Keratinocyte (primary cell): Measurements from ENCODE around the gene MYH9. TPM values are rescaled to one million over a fixed set of nuclear protein-coding genes. Genes with fewer than 3 reads are reported as not detected.

Experiments used
- DNase-seq: peaks from one replicate; pipeline ENCODE4 v3.0.0-alpha.2; 2011; ENCODE audit warnings: low read depth, missing footprints, low spot score
- FAIRE-seq: peaks from 2 replicates; lab custom pipeline; 2011; peaks lifted over from hg19 to GRCh38; lab: Jason Lieb, UNC
- H2AFZ ChIP-seq: 2 replicates; pipeline ENCODE4 v1.6.0; 2012; ENCODE audit warnings: low read length, control low read depth, inconsistent platforms; ENCODE audit not compliant: control insufficient read depth
- H3K27ac ChIP-seq: 2 replicates; pipeline ENCODE4 v1.5.1; 2011; ENCODE audit warnings: low read length; ENCODE audit not compliant: control insufficient read depth, insufficient read depth
- H3K27me3 ChIP-seq: 3 replicates; pipeline ENCODE4 v1.6.0; 2011; ENCODE audit warnings: low read length; ENCODE audit not compliant: control insufficient read depth, insufficient read depth; ENCODE audit errors: extremely low read depth
- H3K36me3 ChIP-seq, 2 experiments: 2 replicates in 1 of 2; 3 replicates in 1 of 2; pipeline ENCODE4 v1.5.1; 2011; ENCODE audit warnings: low read length in 2 of 2, mild to moderate bottlenecking in 1 of 2; ENCODE audit not compliant: control insufficient read depth in 2 of 2, insufficient read depth in 2 of 2; ENCODE audit errors: extremely low read depth in 1 of 2
- H3K4me1 ChIP-seq: 3 replicates; pipeline ENCODE4 v1.5.1; 2011; ENCODE audit warnings: low read length; ENCODE audit not compliant: control insufficient read depth, insufficient read depth; ENCODE audit errors: extremely low read depth
- H3K4me2 ChIP-seq: 3 replicates; pipeline ENCODE4 v1.6.0; 2011; ENCODE audit warnings: low read depth, low read length; ENCODE audit not compliant: control insufficient read depth, insufficient read depth; ENCODE audit errors: extremely low read depth
- H3K4me3 ChIP-seq, 3 experiments: fragments of 200-600 bp in 1 of 3; sonication (generic) in 1 of 3; 2 replicates in 2 of 3; 3 replicates in 1 of 3; pipeline ENCODE4 v1.5.1; 2011 to 2016; ENCODE audit warnings: low read length in 3 of 3, mild to moderate bottlenecking in 3 of 3, control low read depth in 2 of 3, inconsistent platforms in 1 of 3, low read depth in 1 of 3, mixed read lengths in 1 of 3, mixed run types in 1 of 3, moderate library complexity in 1 of 3; ENCODE audit not compliant: control insufficient read depth in 2 of 3, insufficient read depth in 2 of 3; ENCODE audit errors: extremely low read depth in 1 of 3
- H3K79me2 ChIP-seq: 2 replicates; pipeline ENCODE4 v1.6.0; 2012; ENCODE audit warnings: low read length; ENCODE audit not compliant: control insufficient read depth, insufficient read depth
- H3K9ac ChIP-seq: 3 replicates; pipeline ENCODE4 v1.6.0; 2011; ENCODE audit warnings: low read length; ENCODE audit not compliant: control insufficient read depth, insufficient read depth; ENCODE audit errors: extremely low read depth
- H3K9me1 ChIP-seq: 3 replicates; pipeline ENCODE4 v1.6.0; 2011; ENCODE audit warnings: low read length; ENCODE audit not compliant: control insufficient read depth, insufficient read depth; ENCODE audit errors: extremely low read depth
- H3K9me3 ChIP-seq: 2 replicates; pipeline ENCODE4 v1.5.1; 2012; ENCODE audit warnings: low read depth, low read length; ENCODE audit not compliant: control insufficient read depth
- H4K20me1 ChIP-seq: 3 replicates; pipeline ENCODE4 v1.6.0; 2011; ENCODE audit warnings: low read length; ENCODE audit not compliant: control insufficient read depth, insufficient read depth; ENCODE audit errors: extremely low read depth
- CTCF ChIP-seq, 3 experiments: IDR thresholded peaks in 1 of 3; conservative IDR thresholded peaks in 1 of 3; optimal IDR thresholded peaks in 1 of 3; 2 replicates in 2 of 3; 3 replicates in 1 of 3; pipeline versions ENCODE3 to v1.5.1; 2011; ENCODE audit warnings: low read length in 3 of 3, mild to moderate bottlenecking in 3 of 3, moderate library complexity in 2 of 3, control low read depth in 1 of 3, inconsistent platforms in 1 of 3; ENCODE audit not compliant: insufficient read depth in 2 of 3; ENCODE audit errors: extremely low read depth in 1 of 3
- EZH2 ChIP-seq: IDR thresholded peaks from one replicate; pipeline ENCODE4 v1.6.1; 2012; ENCODE audit warnings: inconsistent platforms, mild to moderate bottlenecking, low read length, moderate library complexity
- dilution Hi-C: fragments of 300-500 bp; cut with MboI; formaldehyde crosslinking; loops from one replicate; pipeline ENCODE4 v1.7.0; 2020; ENCODE audit warnings: low sequenced_read_pairs; ENCODE audit not compliant: extremely low pct_ligation_motif_present
- polyA plus RNA-seq, 5 experiments: library from polyadenylated mRNA; depleted of rRNA in 3 of 5; stranded (reverse) in 3 of 5; stranded (forward) in 1 of 5; unstranded in 1 of 5; fragments of >200 nt; gene quantifications; 1 replicate in 1 of 5; 2 replicates in 3 of 5; 3 replicates in 1 of 5; pipeline versions ENCODE4 v1.2.1 to v1.2.3, GENCODE V29; 2011 to 2012; ENCODE audit warnings: missing spikeins in 2 of 5, low read depth in 1 of 5, low replicate concordance in 1 of 5

MYH9 gene
- polyA plus RNA-seq, 1 donor (not counting 4 experiments of a cell fraction or from before 2014, with no cell fraction given): 351 TPM

DNA sequence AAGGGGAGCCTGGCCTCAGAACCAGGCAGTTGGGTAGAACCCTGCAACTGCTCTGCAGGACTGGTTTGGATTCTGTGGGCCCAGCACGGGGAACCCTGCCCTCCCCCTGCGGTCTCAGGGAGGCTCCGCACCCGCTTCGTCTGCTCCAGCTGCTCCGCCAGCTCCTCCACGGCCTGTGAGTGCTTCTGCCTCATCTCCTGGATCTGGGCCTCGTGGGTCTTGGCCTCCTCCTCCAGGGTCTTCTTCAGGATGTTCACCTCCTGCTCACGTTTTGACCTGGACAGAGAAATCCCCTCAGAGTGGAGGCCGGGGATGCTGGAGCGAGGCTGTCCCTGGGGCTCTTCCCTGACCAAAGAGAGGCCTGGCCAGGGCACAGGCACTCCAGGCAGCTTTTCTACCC, 93.0 kb downstream of the MYH9 start:
- Histone ChIP-seq H2AFZ (no peak overlapping the region), H3K36me3 (peaks cover 68 to 79% of the 10 kb centered on the region in 2 experiments), H3K27ac (no peak overlapping the region), H3K9ac (no peak overlapping the region), H3K27me3 (no peaks in the 10 kb centered on the region), H3K4me3 (no peak overlapping the region), H3K9me1 (no peaks in the 10 kb centered on the region), H4K20me1 (peaks cover 49% of the 10 kb centered on the region), H3K4me2 (no peak overlapping the region), H3K9me3 (no peaks in the 10 kb centered on the region), H3K79me2 (peaks cover 53% of the 10 kb centered on the region), H3K4me1 (no peaks in the 10 kb centered on the region)
- no peak for TF ChIP-seq CTCF (optimal IDR thresholded peaks at IDR 0.05 in 1 of 3, IDR thresholded peaks at IDR 0.05 in 1 of 3, conservative IDR thresholded peaks at IDR 0.05 in 1 of 3; ENCODE audit: extremely low read depth in 1 of 3, insufficient read depth in 2 of 3, low read length in 3 of 3)
- no peak for TF ChIP-seq EZH2
- FAIRE-seq (no peak), DNase-seq (no peak)
- dilution Hi-C loops: no loop called here

GRCh38 chr22:36294293-36294620, 93.5 kb downstream of the MYH9 start:
- H3K79me2 ChIP-seq: peaks cover 53% of the 10 kb centered on the region
- H3K4me1 ChIP-seq: no peaks in the 10 kb centered on the region
- dilution Hi-C loops: no loop called here
- no peak for TF ChIP-seq EZH2
- no peak for TF ChIP-seq CTCF (optimal IDR thresholded peaks at IDR 0.05 in 1 of 3, IDR thresholded peaks at IDR 0.05 in 1 of 3, conservative IDR thresholded peaks at IDR 0.05 in 1 of 3; ENCODE audit: extremely low read depth in 1 of 3, insufficient read depth in 2 of 3, low read length in 3 of 3)
- peaks cover 68 to 79% of the 10 kb centered on the region in 2 experiments for H3K36me3 ChIP-seq
- no peaks in the 10 kb centered on the region for H3K9me3 ChIP-seq
- H3K4me3 ChIP-seq: no peak overlapping the region
- H3K9ac ChIP-seq: no peak overlapping the region
- peaks cover 53% of the 10 kb centered on the region for H4K20me1 ChIP-seq
- H3K9me1 ChIP-seq: no peaks in the 10 kb centered on the region
- no peaks in the 10 kb centered on the region for H3K27me3 ChIP-seq
- FAIRE-seq (no peak), DNase-seq (no peak)
- no peak overlapping the region for H3K4me2 ChIP-seq
- no peak overlapping the region for H3K27ac ChIP-seq
- H2AFZ ChIP-seq: no peak overlapping the region
